Measurements from ENCODE around the gene HS6ST2.

Gene HS6ST2

DNA sequence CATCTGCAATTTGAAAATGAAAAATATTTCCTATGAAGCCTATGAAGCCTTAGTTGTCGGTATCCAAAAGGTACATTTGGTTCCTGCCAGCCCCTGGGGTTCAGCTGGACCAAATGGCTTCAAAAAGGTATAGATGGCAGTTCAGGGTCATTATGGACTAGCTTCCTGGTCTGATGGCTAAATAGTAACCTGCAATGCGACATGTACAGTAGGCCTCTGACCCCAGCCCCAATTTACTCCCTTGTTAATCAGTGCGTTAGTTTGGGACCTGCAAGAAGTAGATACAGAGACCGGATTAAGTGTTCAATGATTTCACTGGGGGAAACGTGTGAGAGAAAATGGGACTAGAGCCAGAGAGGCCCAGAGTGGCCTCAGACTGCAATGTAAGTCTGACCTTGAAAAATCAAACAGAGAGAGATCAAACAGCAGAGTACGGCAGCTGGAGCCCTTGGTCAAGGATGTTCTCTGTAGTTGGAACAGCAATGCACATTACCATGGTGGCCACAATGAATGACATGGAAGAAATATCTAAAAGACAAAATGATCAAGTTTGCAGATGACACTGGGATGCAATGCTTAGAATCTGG, 354.6 kb downstream of the HS6ST2 start:
- no peak for DNase-seq

DNA sequence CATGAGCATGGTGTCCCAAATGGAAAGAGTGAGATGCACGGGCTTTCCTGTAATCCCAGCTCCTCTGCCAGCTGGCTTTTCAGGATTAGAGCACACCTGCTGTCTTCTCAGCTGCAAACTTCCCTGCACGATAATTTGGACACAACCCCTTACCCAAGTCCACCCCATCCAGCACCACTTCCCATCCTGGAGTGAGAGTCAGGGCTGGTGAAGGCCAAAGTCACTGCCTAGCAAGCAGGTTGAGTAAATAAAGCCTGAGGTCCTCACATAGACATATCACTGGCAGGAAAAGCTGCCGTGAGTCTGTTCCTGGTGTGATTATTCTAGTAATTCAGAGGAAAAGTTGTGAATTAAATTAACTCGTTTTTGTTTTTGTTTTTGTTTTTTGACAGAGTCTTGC, 355.7 kb downstream of the HS6ST2 start:
- DNase-seq, result no peak

DNA sequence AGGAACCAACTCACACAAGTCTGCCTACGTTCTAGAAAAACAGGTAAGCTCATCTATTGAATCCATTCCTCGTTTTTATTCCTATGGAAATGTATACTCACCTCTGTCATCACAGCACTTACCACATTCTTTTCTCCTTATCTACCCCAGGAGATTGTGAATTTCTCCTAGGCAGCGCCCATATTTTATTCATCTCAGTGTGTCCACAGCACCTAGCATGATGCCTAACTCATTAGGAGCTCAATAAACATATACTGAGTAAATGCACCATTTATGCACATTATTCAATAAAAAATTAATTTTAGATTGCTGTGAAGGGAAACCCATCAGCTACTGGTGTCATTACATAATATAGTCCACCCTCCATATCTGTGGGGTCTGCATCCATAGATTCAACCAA, 363.4 kb downstream of the HS6ST2 start:
- no peak for DNase-seq

DNA sequence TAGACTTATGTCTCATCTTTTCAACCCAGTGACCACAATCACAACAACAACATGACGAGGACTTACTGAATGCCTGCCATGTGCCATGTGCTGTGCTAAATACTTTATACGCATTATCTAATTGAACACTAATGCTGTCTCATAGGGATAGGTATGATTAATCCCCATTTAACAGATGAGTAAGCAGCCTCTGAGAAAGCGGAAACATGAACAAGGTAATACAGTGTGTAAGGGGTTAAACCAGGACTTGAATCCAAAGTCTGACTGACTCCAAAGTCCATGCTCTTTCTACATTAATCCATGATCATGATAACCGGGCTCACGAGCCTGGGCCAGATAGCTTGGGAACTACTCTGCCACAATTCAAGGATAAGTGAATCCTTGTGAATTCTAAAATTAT, 364.3 kb downstream of the HS6ST2 start:
- no peak for DNase-seq

DNA sequence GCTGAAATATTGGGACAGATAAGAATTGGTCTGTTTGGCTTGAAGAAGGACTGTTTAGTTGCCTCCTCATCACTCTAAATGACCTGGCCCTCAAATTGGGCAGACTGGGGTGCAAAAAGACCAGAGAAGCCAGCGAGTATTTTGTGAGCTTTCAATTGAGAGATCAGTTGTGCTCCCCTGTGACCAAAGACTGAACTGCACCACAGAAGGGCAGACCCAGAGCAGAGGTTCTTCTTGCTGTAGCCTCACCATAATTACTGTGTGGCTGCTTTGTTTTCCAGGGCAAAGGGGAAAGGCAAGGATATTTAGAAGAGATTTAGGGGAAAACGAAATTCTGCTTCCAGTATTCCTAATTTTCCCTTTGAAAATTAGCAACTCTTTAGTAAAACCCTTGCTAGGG, 365.5 kb downstream of the HS6ST2 start:
- no peak for DNase-seq

DNA sequence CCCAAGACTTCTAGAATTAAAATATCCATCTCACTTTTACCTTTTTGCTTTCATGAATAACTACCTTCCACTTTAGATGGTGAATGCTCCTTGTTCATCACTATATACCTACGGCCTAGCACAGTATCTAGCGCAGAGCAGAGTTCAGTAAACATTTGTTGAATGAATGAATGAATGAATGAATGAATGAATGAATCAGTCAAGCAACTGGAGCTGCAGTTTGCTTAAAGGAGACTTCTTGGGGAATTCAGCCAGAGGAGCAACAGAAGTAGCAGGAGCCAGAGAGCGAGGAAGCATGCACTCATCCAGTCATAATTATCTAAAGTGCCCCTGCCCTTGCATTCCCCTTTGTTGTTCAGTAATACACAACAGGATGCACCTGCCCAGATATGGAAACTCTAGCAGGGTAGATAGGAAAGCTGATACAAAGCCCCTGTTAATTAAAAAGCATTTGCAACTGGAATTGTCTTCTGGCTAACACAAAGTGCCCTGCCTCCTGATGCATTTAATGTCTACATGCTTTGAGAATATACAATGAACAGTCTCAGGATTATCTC, 366.6 kb downstream of the HS6ST2 start:
- DNase-seq, result no peak

DNA sequence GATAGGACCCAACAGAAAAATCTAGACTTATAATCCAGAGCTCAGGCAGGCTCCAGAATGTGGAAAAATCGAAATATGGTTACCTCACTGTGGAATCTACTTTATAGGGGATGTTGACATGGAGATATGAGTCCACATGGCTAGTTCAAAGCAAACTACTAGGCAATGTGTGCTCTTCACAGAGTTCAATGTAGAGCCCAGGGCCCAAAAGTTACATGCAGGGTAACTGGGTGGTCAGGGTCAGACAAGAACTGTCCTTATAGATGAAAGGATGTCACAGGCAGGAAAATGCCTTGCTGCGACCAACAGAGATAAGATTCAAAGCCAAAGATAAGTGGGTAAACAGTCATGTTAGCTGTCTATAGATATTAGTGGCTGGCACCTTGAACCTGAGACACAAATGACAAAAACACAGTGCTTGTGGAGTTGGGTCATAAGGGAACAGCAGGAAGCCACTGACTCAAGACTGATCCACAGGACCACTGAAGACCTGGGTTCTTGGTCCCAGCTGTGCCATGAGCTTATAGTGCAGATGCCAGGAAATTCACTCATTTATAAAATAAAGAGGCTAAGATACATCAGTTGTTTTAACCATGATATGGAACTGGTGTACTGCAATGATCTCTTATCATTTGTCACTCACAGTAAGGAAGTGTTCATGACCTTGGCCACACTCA, 367.9 kb downstream of the HS6ST2 start:
- no peak for DNase-seq

DNA sequence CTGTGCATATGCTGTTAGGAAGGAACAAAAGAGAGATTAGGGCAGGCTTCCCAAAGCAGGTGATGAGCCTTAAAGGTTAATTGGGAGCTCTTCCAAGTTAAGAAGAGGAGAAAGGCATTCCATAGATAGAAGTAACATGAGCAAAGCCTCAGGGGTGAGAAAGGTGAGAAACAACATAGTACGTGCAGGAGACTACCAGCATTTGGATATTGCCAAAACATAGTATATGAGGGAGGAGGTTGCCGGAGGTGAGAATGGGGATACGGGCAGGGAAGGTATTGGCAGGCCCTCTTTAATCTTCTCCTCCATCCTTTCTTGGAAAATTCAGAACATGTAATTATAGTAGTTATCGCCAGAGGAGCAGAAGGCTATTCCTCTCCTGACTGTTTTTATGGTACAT, 373.5 kb downstream of the HS6ST2 start:
- no peak for DNase-seq

DNA sequence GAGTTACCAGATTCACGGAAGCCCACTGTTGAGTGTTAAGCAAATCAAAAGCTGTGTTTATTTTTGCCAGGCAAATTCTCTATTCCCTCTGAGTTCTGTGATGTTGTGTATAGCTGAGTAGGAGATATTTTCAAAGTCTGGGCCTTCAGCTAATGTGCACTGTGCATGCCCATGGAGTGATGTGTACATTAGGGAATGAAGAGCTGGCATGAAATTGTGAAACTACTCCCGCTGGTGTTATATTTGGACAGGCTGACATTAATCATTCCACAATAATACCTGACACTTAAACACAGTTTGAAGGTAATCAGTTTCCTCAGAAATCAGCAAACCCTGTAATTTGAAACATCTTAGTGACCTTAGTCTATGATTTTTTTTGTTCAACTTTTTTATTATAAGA, 381.5 kb downstream of the HS6ST2 start:
- DNase-seq, result no peak

All from SIG-M5 (cell line).